Measurements from ENCODE around the gene OTOA. TPM values are rescaled to one million over a fixed set of nuclear protein-coding genes. Genes with fewer than 3 reads are reported as not detected.

Gene OTOA
- total RNA-seq, 1 experiment from 2014 or later: 0.11 TPM

DNA sequence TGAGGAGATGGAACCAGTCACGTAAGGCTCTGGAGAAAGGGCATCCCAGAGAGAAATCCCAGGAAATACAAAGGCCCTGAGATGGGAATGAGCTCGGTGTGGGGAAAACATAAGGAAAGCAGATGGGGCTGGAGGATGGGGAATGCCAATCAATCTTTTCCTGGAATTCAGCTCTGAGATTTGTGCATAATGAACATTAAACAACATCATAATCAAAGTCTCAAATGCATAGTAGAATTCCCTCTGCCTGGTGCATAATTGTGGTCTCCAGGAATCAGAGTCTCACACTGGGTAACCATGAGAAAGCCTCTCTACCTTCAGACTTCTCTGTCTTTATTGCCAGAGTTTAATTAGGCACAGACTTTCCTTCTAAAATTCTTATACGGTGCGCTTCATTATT, 30.8 kb downstream of the OTOA start:
- H2BK120ac ChIP-seq (ENCODE audit: low read depth, low read length, poor library complexity, severe bottlenecking): no peak overlapping the region
- Mint-ChIP-seq H3K27me3 (ENCODE audit: low read depth) (no peaks in the 10 kb centered on the region; the same call in 1 of the 2 replicates), H3K9me3 (peaks cover 0 to 7% of the 10 kb centered on the region in 2 experiments; a peak in 1 of 5 replicates), H3K27ac (no peak overlapping the region), H3K36me3 (ENCODE audit: insufficient read depth in 1 of 3, low read depth in 3 of 3) (no peaks in the 10 kb centered on the region), H3K4me1 (no peaks in the 10 kb centered on the region), H3K4me3 (no peak overlapping the region)
- WGBS (ENCODE audit: extremely low coverage, insufficient read length, low lambda C conversion rate): no CpG with 5 or more reads among the region's 4 CpGs
- H3K56ac ChIP-seq (ENCODE audit: insufficient read length, low read depth, low read length): no peak overlapping the region
- no peak overlapping the region for H2AK5ac ChIP-seq (ENCODE audit: insufficient read length, low read length)
- H2AFZ ChIP-seq (ENCODE audit: low read length): no peak overlapping the region
- H3K79me1 ChIP-seq (ENCODE audit: insufficient read depth, low read depth, low read length, poor library complexity, severe bottlenecking): no peaks in the 10 kb centered on the region
- no peak overlapping the region for H3K23ac ChIP-seq (ENCODE audit: insufficient read length, low read depth, low read length)
- no peak overlapping the region for H4K5ac ChIP-seq (ENCODE audit: insufficient read length, low read depth, low read length)
- H3K4me1 ChIP-seq (ENCODE audit: insufficient read depth, low read length): no peaks in the 10 kb centered on the region
- H4K8ac ChIP-seq (replicated peaks; ENCODE audit: insufficient read length, low read depth, low read length): no peak overlapping the region
- no peaks in the 10 kb centered on the region for H3K79me2 ChIP-seq (ENCODE audit: insufficient read depth, low read length)
- H3K18ac ChIP-seq (ENCODE audit: insufficient read length, low read depth, low read length): no peak overlapping the region
- H3K4me2 ChIP-seq (ENCODE audit: insufficient read depth, insufficient read length, low read length): no peak overlapping the region
- H3K23me2 ChIP-seq (ENCODE audit: insufficient read length, low read depth, low read length, poor library complexity, severe bottlenecking): no peaks in the 10 kb centered on the region
- H2BK12ac ChIP-seq (ENCODE audit: insufficient read length, low read depth, low read length): no peak overlapping the region
- H2BK20ac ChIP-seq (ENCODE audit: low read depth, low read length, poor library complexity, severe bottlenecking): no peak overlapping the region
- H2BK15ac ChIP-seq (ENCODE audit: low read depth, low read length): no peak overlapping the region
- H2BK5ac ChIP-seq (ENCODE audit: insufficient read length, low read length): no peak overlapping the region
- H3K27ac ChIP-seq (ENCODE audit: insufficient read length, low read depth, low read length): no peak overlapping the region
- no peaks in the 10 kb centered on the region for H3K9me3 ChIP-seq (ENCODE audit: control insufficient read depth, low read depth, low read length)
- no peak overlapping the region for H3K14ac ChIP-seq (ENCODE audit: insufficient read depth, low read length)
- DNase-seq: no peak
- no peak overlapping the region for H3K9ac ChIP-seq (ENCODE audit: extremely low read depth, insufficient read length, low read length)
- H3K27me3 ChIP-seq (ENCODE audit: insufficient read depth, low read length): no peaks in the 10 kb centered on the region
- no peak overlapping the region for H3T11ph ChIP-seq (ENCODE audit: low read length)
- no peak overlapping the region for H4K91ac ChIP-seq (ENCODE audit: insufficient read length, low read depth, low read length)
- H3K4ac ChIP-seq (ENCODE audit: low read depth, low read length): no peak overlapping the region
- TF ChIP-seq, protein P1, sequence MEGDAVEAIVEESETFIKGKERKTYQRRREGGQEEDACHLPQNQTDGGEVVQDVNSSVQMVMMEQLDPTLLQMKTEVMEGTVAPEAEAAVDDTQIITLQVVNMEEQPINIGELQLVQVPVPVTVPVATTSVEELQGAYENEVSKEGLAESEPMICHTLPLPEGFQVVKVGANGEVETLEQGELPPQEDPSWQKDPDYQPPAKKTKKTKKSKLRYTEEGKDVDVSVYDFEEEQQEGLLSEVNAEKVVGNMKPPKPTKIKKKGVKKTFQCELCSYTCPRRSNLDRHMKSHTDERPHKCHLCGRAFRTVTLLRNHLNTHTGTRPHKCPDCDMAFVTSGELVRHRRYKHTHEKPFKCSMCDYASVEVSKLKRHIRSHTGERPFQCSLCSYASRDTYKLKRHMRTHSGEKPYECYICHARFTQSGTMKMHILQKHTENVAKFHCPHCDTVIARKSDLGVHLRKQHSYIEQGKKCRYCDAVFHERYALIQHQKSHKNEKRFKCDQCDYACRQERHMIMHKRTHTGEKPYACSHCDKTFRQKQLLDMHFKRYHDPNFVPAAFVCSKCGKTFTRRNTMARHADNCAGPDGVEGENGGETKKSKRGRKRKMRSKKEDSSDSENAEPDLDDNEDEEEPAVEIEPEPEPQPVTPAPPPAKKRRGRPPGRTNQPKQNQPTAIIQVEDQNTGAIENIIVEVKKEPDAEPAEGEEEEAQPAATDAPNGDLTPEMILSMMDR (conservative IDR thresholded peaks at IDR 0.05): no peak
- H4K20me1 ChIP-seq (ENCODE audit: control insufficient read depth, insufficient read depth, insufficient read length): no peaks in the 10 kb centered on the region

All from H9 (cell line).